RKO (cell line): ENCODE measurements around the gene TOM1.
"Not testable (repeated sequence)": the region's sequence is repeated elsewhere in the genome, so short reads cannot be mapped to it uniquely, and the experiment has no call there.

Source experiments
- DNase-seq: peaks from one replicate; pipeline ENCODE4 v3.0.0-alpha.2; 2016; ENCODE audit warnings: low spot score

The TOM1 gene

DNA sequence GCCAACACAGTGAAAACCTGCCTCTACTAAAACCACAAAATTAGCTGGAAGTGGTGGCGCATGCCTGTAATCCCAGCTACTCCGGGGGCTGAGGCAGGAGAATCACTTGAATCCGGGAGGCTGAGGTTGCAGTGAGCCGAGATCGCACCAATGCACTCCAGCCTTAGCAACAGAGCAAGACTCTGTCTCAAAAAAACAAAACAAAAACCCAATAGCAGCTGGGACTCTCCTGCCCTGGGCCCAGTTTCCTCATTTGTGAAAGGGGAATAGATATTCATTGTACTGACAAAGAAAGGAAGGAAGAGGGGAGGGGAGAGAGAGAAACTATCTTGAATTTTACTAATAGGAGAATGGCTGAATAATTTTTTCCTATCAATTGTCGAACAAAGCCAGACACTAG, 96.9 kb downstream of the TOM1 start:
- DNase-seq, result not testable (repeated sequence)

DNA sequence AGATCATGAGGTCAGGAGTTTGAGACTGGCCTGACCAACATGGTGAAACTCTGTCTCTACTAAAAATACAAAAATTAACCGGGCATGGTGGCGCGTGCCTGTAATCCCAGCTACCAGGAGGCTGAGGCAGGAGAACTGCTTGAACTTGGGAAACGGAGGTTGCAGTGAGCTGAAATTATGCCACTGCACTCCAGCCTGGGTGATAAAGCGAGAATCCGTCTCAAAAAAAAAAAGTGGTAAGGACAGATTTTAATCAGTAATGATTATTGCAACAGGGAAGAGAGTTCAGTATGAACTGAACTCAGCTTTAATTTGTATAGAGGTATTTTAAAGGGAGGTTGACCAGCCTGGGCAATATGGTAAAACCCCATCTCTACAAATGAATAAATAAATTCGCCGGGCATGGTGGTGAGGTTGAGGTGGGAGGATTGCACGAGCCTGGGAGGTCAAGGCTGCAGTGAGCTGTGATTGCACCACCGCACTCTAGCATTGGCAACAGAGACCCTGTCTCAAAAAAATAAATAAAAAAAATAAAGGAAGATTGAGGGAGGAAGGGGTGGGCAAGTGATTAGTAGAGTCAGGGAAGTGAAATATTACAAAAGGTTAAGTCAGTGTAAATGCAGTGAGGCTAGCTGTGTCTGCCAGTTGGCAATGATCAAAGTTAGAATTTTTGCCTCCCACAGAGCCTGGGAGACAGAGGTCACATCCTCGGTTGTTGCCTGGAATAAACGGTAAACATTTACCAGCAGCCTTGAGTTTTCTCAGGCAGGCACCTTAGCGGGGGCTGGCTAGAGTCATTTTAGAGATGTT, 97.6 kb downstream of the TOM1 start:
- no peak for DNase-seq
